Measurements from ENCODE around the gene GCGR. TPM values are rescaled to one million over a fixed set of nuclear protein-coding genes. Genes with fewer than 3 reads are reported as not detected.

GCGR gene
- total and polyA plus RNA-seq, 7 experiments from 2014 or later = not detected

DNA sequence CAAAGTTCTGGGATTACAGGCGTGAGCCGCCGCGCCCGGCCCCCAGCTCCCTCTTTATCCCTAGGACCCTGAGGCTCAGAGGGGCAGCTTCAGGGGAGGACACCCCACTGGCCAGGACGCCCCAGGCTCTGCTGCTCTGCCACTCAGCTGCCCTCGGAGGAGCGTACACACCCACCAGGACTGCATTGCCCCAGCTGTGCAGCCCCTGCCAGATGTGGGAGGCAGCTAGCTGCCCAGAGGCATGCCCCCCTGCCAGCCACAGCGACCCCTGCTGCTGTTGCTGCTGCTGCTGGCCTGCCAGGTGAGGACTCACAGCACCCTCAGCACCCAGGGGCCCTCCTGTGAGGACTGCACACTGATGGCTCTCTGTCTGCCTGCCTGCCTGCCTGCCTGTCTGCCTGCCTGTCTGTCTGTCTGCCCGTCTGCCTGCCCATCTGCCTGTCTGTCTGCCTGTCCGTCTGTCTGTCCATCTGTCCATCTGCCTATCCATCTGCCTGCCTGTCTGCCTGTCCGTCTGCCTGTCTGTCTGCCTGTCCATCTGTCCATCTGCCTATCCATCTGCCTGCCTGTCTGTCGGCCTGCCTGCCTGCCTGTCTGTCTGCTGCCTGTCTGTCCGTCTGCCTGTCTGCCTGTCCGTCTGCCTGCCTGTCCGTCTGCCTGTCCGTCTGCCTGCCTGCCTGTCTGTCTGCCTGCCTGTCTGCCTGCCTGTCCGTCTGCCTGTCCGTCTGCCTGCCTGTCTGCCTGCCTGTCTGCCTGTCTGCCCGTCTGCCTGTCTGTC, 5.0 kb downstream of the GCGR start:
- H3K27me3 Mint-ChIP-seq = peaks cover 7 to 33% (median 17%) of the 10 kb centered on the region in 5 donors
- ATAC-seq (no peak), DNase-seq (no peak)
- H3K27ac Mint-ChIP-seq = no peak overlapping the region
- no peaks in the 10 kb centered on the region for H3K4me1 ChIP-seq (ENCODE audit: control insufficient read depth in 2 of 2, insufficient read depth in 2 of 2, low read length in 2 of 2)
- H3K27ac ChIP-seq (ENCODE audit: low read depth, low read length) = no peak overlapping the region
- no peaks in the 10 kb centered on the region for H3K36me3 Mint-ChIP-seq
- H3K4me1 Mint-ChIP-seq = peaks cover 0 to 4% (median 0%) of the 10 kb centered on the region in 7 donors
- POLR2A ChIA-PET = interaction anchor here (0.5 kb wide), 1 partner anchor 79 kb away, joined by 4 read pairs; no protein-coding TSS in a partner anchor
- no peak overlapping the region for H3K4me3 ChIP-seq (ENCODE audit: low read length)
- CTCF ChIA-PET = interaction anchor here (0.9 kb wide), 1 partner anchor 74 kb away, joined by 3 read pairs; no protein-coding TSS in a partner anchor
- H3K9me3 Mint-ChIP-seq = no peaks in the 10 kb centered on the region
- intact Hi-C loops (cut with micrococcal nuclease) = no loop called here
- H3K27me3 ChIP-seq (ENCODE audit: control insufficient read depth in 2 of 2, insufficient read depth in 2 of 2, low read length in 2 of 2) = no peaks in the 10 kb centered on the region
- H3K4me3 Mint-ChIP-seq = peak overlapping the region in 1 of 10 donors; percentile 37
- no peaks in the 10 kb centered on the region for H3K9me3 ChIP-seq (ENCODE audit: control insufficient read depth in 2 of 3, low read length in 3 of 3)
- no peaks in the 10 kb centered on the region for H3K36me3 ChIP-seq (ENCODE audit: control insufficient read depth in 2 of 3, insufficient read depth in 3 of 3, low read length in 3 of 3)

DNA sequence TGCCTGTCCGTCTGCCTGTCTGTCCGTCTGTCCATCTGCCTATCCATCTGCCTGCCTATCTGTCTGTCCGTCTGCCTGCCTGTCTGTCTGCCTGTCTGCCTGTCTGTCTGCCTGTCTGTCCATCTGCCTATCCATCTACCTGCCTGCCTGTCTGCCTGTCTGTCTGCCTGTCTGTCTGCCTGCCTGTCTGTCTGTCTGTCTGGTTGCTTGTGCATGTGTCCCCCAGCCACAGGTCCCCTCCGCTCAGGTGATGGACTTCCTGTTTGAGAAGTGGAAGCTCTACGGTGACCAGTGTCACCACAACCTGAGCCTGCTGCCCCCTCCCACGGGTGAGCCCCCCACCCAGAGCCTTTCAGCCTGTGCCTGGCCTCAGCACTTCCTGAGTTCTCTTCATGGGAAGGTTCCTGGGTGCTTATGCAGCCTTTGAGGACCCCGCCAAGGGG, 5.6 kb downstream of the GCGR start:
- Histone ChIP-seq H3K4me1 (ENCODE audit: control insufficient read depth in 2 of 2, insufficient read depth in 2 of 2, low read length in 2 of 2) (no peaks in the 10 kb centered on the region), H3K27me3 (ENCODE audit: control insufficient read depth in 2 of 2, insufficient read depth in 2 of 2, low read length in 2 of 2) (no peaks in the 10 kb centered on the region), H3K9me3 (ENCODE audit: control insufficient read depth in 2 of 3, low read length in 3 of 3) (no peaks in the 10 kb centered on the region), H3K27ac (ENCODE audit: low read depth, low read length) (no peak overlapping the region), H3K36me3 (ENCODE audit: control insufficient read depth in 2 of 3, insufficient read depth in 3 of 3, low read length in 3 of 3) (no peaks in the 10 kb centered on the region), H3K4me3 (ENCODE audit: low read length) (no peak overlapping the region)
- Mint-ChIP-seq H3K9me3 (no peaks in the 10 kb centered on the region), H3K4me1 (peaks cover 0 to 4% (median 0%) of the 10 kb centered on the region in 7 donors), H3K27me3 (peaks cover 7 to 33% (median 17%) of the 10 kb centered on the region in 5 donors), H3K27ac (peak overlapping the region in 1 of 9 donors; percentile 17), H3K36me3 (no peaks in the 10 kb centered on the region), H3K4me3 (peak overlapping the region in 1 of 10 donors; percentile 37)
- ChIA-PET POLR2A (no interaction called here), CTCF (no interaction called here)
- DNase-seq (no peak), ATAC-seq (no peak)
- intact Hi-C loops (cut with micrococcal nuclease) = no loop called here

- H3K9me3 Mint-ChIP-seq = no peaks in the 10 kb centered on the region
- Histone ChIP-seq H3K27me3 (ENCODE audit: control insufficient read depth in 2 of 2, insufficient read depth in 2 of 2, low read length in 2 of 2) (no peaks in the 10 kb centered on the region), H3K4me1 (ENCODE audit: control insufficient read depth in 2 of 2, insufficient read depth in 2 of 2, low read length in 2 of 2) (no peaks in the 10 kb centered on the region), H3K36me3 (ENCODE audit: control insufficient read depth in 2 of 3, insufficient read depth in 3 of 3, low read length in 3 of 3) (no peaks in the 10 kb centered on the region), H3K9me3 (ENCODE audit: control insufficient read depth in 2 of 3, low read length in 3 of 3) (no peaks in the 10 kb centered on the region), H3K27ac (ENCODE audit: low read depth, low read length) (no peak overlapping the region), H3K4me3 (ENCODE audit: low read length) (no peak overlapping the region)
- peaks cover 7 to 33% (median 11%) of the 10 kb centered on the region in 5 donors for H3K27me3 Mint-ChIP-seq
- ChIA-PET CTCF (no interaction called here), POLR2A (interaction anchor here (0.5 kb wide), 1 partner anchor 592 kb away, joined by 3 read pairs; no protein-coding TSS in a partner anchor)
- no peaks in the 10 kb centered on the region for H3K36me3 Mint-ChIP-seq
- no peak overlapping the region for H3K27ac Mint-ChIP-seq
- H3K4me1 Mint-ChIP-seq = peaks cover 0 to 4% (median 0%) of the 10 kb centered on the region in 7 donors
- intact Hi-C loops (cut with micrococcal nuclease) = no loop called here
- ATAC-seq = no peak
- DNase-seq = no peak
- no peak overlapping the region for H3K4me3 Mint-ChIP-seq
These were observed 6.5 kb downstream of the GCGR start for GRCh38 chr17:81810476-81810875.

DNA sequence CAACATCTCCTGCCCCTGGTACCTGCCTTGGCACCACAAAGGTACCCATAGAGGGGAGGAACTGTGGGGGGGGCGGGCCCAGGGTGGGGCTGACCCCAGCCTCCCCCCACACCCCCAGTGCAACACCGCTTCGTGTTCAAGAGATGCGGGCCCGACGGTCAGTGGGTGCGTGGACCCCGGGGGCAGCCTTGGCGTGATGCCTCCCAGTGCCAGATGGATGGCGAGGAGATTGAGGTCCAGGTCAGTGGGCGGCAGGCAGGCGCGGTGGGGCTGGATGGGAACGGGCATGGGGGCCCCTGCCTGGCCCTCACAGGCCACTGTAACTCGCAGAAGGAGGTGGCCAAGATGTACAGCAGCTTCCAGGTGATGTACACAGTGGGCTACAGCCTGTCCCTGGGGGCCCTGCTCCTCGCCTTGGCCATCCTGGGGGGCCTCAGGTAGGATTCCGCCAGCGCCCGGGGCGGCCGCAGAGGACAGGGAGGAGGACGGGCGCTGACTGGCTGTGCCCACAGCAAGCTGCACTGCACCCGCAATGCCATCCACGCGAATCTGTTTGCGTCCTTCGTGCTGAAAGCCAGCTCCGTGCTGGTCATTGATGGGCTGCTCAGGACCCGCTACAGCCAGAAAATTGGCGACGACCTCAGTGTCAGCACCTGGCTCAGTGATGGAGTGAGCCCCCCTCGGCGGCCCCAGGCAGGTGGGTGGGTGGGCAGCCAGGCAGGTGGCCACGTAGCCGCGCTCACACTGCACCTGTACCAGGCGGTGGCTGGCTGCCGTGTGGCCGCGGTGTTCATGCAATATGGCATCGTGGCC, 7.1 kb downstream of the GCGR start:
- CTCF ChIA-PET = no interaction called here
- intact Hi-C loops (cut with micrococcal nuclease) = no loop called here

GRCh38 chr17:81811705-81812570, 8.0 kb downstream of the GCGR start:
- DNase-seq (no peak), ATAC-seq (no peak)
- Mint-ChIP-seq H3K27ac (no peak overlapping the region), H3K9me3 (no peaks in the 10 kb centered on the region), H3K4me1 (peaks cover 0 to 4% (median 0%) of the 10 kb centered on the region in 7 donors), H3K27me3 (peaks cover 7 to 26% (median 12%) of the 10 kb centered on the region in 5 donors), H3K4me3 (no peak overlapping the region), H3K36me3 (no peaks in the 10 kb centered on the region)
- intact Hi-C loops (cut with micrococcal nuclease) = no loop called here
- Histone ChIP-seq H3K9me3 (ENCODE audit: control insufficient read depth in 2 of 3, low read length in 3 of 3) (no peaks in the 10 kb centered on the region), H3K4me1 (ENCODE audit: control insufficient read depth in 2 of 2, insufficient read depth in 2 of 2, low read length in 2 of 2) (no peaks in the 10 kb centered on the region), H3K27me3 (ENCODE audit: control insufficient read depth in 2 of 2, insufficient read depth in 2 of 2, low read length in 2 of 2) (no peaks in the 10 kb centered on the region), H3K27ac (ENCODE audit: low read depth, low read length) (no peak overlapping the region), H3K4me3 (ENCODE audit: low read length) (no peak overlapping the region), H3K36me3 (ENCODE audit: control insufficient read depth in 2 of 3, insufficient read depth in 3 of 3, low read length in 3 of 3) (no peaks in the 10 kb centered on the region)
- POLR2A ChIA-PET = no interaction called here
- CTCF ChIA-PET = no interaction called here

More for the DNA sequence above, 7.1 kb downstream of the GCGR start:
- POLR2A ChIA-PET = no interaction called here
- no peaks in the 10 kb centered on the region for H3K36me3 ChIP-seq (ENCODE audit: control insufficient read depth in 2 of 3, insufficient read depth in 3 of 3, low read length in 3 of 3)
- ATAC-seq (no peak), DNase-seq (no peak)
- H3K27me3 ChIP-seq (ENCODE audit: control insufficient read depth in 2 of 2, insufficient read depth in 2 of 2, low read length in 2 of 2) = no peaks in the 10 kb centered on the region
- no peaks in the 10 kb centered on the region for H3K36me3 Mint-ChIP-seq
- peaks cover 0 to 4% (median 0%) of the 10 kb centered on the region in 7 donors for H3K4me1 Mint-ChIP-seq
- H3K27ac ChIP-seq (ENCODE audit: low read depth, low read length) = no peak overlapping the region
- no peaks in the 10 kb centered on the region for H3K4me1 ChIP-seq (ENCODE audit: control insufficient read depth in 2 of 2, insufficient read depth in 2 of 2, low read length in 2 of 2)
- no peaks in the 10 kb centered on the region for H3K9me3 ChIP-seq (ENCODE audit: control insufficient read depth in 2 of 3, low read length in 3 of 3)
- no peak overlapping the region for H3K4me3 ChIP-seq (ENCODE audit: low read length)
- no peak overlapping the region for H3K4me3 Mint-ChIP-seq
- H3K9me3 Mint-ChIP-seq = no peaks in the 10 kb centered on the region
- peaks cover 7 to 29% (median 11%) of the 10 kb centered on the region in 5 donors for H3K27me3 Mint-ChIP-seq
- no peak overlapping the region for H3K27ac Mint-ChIP-seq

- no peaks in the 10 kb centered on the region for H3K4me1 ChIP-seq (ENCODE audit: control insufficient read depth in 2 of 2, insufficient read depth in 2 of 2, low read length in 2 of 2)
- no peaks in the 10 kb centered on the region for H3K9me3 Mint-ChIP-seq
- ATAC-seq = no peak
- H3K27ac ChIP-seq (ENCODE audit: low read depth, low read length) = no peak overlapping the region
- H3K27ac Mint-ChIP-seq = no peak overlapping the region
- H3K27me3 ChIP-seq (ENCODE audit: control insufficient read depth in 2 of 2, insufficient read depth in 2 of 2, low read length in 2 of 2) = no peaks in the 10 kb centered on the region
- ChIA-PET POLR2A (no interaction called here), CTCF (no interaction called here)
- no peaks in the 10 kb centered on the region for H3K9me3 ChIP-seq (ENCODE audit: control insufficient read depth in 2 of 3, low read length in 3 of 3)
- H3K4me3 ChIP-seq (ENCODE audit: low read length) = no peak overlapping the region
- no peak overlapping the region for H3K4me3 Mint-ChIP-seq
- no peak for DNase-seq
- intact Hi-C loops (cut with micrococcal nuclease) = no loop called here
- H3K36me3 Mint-ChIP-seq = no peaks in the 10 kb centered on the region
- peaks cover 11 to 24% (median 17%) of the 10 kb centered on the region in 5 donors for H3K27me3 Mint-ChIP-seq
- no peaks in the 10 kb centered on the region for H3K36me3 ChIP-seq (ENCODE audit: control insufficient read depth in 2 of 3, insufficient read depth in 3 of 3, low read length in 3 of 3)
- H3K4me1 Mint-ChIP-seq = peaks cover 0 to 4% (median 0%) of the 10 kb centered on the region in 7 donors
These were observed 8.8 kb downstream of the GCGR start for GRCh38 chr17:81812571-81813370.

All from naive thymus-derived CD4-positive, alpha-beta T cell (primary cell).